HG02678 (cell line): ENCODE measurements around the gene AKAIN1.

Experiments used
- ATAC-seq: cut with Tn5 transposase; IDR thresholded peaks from one replicate; pipeline ENCODE4 v1.9.1; 2021; ENCODE audit warnings: mild to moderate bottlenecking, moderate library complexity; ENCODE audit not compliant: unreplicated experiment

Gene AKAIN1

GRCh38 chr18:5197032-5197434 lies at the start of gene AKAIN1:
AKAIN1 (minus strand) TSS chr18:5197257; CDS start chr18:5197053, 204 bp downstream.
- no peak for ATAC-seq

DNA sequence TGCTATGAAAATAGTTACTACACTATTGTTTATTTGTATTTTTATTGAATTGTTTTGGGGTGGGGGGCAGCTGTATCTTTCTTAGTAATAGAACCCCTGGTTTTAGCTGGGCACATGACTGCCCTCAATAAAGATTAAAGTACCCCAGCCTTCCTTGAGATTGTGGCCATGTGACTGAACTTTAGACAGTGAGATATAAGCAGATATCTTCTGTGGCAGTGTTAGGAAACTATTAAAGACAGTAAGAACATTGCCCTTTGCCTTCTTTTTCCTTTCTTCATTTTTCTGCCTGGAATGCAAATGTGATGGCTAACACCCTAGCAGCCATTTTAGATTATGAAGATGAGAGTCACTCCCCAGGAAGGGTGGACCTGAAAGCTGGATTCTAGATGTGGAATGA lies 47.9 kb upstream of the AKAIN1 start:
- ATAC-seq, result no peak

- no peak for ATAC-seq
These were observed 42.4 kb upstream of the AKAIN1 start for GRCh38 chr18:5239447-5239846.

DNA sequence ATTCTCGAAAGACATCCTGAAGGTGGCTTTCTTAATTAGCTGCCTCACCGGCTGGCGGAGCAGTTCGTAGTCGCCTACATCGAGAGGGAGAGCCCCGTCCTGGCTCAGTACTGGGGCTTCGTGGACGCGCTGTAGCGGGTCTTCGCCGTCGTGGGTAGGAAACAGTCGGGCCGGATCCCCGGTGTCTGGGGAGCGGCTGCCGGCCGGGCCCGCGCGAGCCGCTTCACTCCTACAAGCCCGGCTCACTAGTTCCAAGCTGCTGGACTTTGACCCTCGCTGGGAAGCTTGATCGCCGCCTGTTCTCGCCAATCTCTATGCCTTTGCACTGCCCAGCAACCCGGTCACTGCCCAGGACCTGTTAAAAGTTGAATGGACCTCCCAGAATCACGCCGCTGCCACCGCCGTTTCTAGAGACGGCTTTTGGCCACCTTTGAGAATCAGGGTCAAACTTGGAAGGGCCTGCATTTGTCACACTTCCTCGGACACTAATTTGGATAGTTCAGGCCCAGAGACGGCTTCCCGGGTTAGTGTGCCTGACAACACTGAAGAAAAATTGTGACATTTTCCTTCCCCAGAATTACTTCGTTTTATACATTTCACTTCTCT lies 41.4 kb upstream of the AKAIN1 start:
- ATAC-seq, result peak; percentile 35

GRCh38 chr18:5237723-5238370 lies 40.8 kb upstream of the AKAIN1 start:
- ATAC-seq, result peak; percentile 93

- ATAC-seq, result peak; percentile 32
These were observed 40.1 kb upstream of the AKAIN1 start for GRCh38 chr18:5237083-5237722.

DNA sequence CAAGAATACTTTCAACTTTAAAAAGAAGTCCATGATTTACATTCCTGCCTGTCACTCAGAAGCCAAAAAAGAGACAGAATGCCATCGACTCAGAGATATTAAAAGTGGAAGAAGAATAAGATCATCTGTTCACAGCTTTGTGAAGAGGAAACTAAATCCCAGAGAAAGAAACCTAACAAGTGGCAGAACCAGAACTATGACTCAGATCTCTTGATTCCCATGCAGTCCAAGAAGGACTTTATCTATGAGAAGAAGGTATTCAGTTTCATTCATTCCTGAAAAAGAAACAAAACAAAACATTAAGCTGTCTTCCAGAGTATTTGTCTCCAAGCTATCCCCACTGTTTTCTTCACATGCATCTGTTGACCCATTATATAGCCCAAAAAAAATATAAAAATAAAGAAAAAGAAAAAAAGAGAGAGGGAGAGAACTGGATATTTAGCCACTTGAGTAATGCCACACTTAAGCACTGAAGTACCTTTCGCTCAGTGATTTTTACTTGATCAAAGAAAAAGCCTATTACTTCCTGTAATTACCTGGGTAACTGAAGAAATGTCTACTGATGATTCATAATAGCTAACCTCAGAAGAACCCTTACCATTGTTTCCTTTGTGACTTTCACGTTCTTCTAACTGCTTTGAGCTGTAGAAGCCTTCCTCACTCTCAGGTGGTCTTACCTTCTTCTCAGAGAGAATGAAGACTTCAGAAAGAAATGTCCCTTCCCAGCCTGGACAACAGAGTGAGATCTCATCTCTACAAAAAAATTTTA lies 17.7 kb upstream of the AKAIN1 start:
- no peak for ATAC-seq

DNA sequence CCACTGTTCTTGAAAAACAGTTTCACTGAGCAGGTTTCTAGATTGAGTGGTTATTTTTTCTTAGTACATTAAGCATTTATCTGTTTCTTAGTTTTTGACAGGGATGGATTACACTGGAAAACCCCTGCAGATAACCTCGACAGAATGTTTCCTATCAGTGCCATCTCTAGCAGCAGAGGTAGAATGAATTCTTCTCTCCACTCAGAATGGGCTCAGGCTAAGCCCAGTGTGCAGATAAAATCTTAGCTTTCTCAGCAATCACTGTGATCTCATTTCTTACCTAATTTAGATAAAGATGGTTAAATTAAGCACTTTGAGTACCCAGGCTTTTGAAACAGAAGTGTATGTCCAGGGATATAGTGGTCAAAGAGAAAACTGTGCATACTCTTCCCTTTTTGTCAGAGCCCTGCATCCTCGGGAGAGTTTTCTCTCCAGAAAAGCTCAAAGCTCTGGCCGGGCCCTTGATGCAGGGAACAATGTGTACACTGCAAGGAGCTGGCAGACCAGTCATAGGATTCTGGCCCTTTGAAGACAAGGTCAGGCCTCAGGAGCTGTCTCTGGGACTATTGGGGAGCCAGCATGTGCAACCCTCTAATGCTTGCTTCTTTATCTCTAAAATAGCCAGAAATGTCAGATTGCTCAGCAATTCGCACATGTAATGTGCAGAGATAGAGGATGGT lies 10.6 kb upstream of the AKAIN1 start:
- ATAC-seq, result no peak

DNA sequence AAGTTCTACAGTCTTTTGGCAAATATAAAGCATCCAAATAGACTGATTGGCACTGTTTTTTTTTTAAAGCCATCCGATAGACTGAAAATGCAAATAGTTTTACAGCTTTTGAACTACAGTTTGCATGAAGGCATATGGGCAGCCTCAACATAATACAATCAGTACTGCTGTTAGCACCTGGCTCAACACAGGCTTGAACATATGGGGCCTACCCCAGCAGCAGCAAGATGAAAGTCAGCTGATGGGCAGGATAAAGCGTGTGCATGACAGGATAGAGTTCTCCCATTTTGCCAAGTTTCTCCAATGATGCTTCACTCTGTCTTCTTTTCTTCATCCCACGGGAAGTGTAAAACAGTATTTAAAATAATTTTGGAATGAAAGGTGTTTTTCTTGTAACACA lies 1.3 kb upstream of the AKAIN1 start:
- no peak for ATAC-seq

DNA sequence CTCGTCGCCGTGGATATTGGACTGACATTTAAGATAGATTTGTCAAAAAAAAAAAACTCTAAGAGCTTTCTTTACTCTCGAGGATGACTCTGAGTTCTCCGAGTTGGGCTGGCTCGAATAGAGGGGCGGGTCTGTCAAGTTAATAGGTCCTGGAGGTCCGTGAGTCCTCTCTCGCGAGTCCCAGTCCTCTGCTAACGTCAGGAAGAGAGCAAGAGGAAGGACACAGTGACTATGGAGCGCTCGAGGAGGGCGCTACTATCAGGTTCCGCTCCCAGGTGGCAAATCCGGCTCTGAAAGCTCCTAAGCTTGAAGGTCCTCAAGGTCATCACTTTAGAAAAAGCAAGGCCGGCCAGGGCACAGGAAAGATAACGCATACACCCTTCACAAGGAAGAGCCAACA lies 404 bp upstream of the AKAIN1 start:
- ATAC-seq, result no peak

GRCh38 chr18:5196253-5197031 lies 615 bp downstream of the AKAIN1 start:
- ATAC-seq, result no peak

DNA sequence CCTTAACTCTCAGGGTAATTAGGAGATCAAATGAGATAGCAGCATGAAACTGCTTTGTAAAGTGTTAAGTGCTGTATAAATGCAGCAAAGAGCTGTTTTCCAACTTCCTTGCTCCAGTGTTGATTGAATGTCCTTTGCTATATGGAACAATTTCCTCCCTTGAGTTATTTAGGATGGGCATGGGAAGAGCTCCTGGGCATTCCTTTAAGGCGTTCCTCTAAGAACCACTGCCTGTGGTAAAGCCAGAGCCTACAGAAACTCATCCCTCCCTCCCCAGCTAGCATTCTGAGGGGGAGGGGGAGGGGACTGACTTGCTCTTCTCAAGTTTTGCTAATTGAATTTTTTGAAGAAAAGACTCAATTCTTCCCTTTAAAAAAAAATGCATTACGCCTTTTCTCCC lies 1.4 kb downstream of the AKAIN1 start:
- ATAC-seq, result no peak

- no peak for ATAC-seq
These were observed 16.8 kb downstream of the AKAIN1 start for GRCh38 chr18:5180254-5180653.

DNA sequence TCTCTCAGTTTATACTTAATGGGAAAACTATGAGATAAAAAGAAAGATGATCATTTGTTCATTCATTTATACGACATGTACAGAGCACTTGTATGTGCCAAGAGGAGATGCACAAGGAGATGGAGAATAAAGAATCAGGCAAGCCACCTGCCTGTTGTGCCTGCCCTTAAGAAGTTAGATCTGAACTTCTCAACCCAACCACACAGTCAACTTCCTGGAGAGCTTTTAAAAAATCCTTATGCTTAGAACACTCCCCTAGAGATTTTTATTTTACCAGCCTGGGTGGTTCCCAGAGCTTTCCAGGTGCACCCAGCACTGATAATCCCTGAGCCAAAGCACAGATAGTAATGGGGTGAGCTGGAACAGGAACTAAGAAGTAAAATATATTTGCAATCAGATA lies 18.5 kb downstream of the AKAIN1 start:
- ATAC-seq, result no peak

DNA sequence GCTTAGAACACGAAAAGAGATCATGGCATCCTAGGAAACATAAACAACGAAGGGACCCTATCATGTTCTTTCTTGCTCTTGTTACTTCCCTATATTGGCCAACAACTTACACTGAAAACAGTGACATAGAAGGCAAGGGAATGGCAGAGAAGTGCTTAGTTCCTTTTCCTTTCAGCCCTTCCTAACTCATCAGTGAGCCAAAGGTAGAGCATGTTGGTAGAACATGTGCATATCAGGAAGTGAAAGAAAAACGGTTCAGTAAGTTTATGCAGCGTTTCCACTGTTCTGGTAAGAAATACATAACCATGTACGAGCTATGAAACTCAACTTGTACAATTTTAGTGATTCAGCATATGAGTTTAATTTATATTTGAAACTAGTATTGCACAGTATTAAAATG lies 21.7 kb downstream of the AKAIN1 start:
- ATAC-seq, result peak; percentile 93

- ATAC-seq, result no peak
These were observed 23.4 kb downstream of the AKAIN1 start for GRCh38 chr18:5173646-5174045.

DNA sequence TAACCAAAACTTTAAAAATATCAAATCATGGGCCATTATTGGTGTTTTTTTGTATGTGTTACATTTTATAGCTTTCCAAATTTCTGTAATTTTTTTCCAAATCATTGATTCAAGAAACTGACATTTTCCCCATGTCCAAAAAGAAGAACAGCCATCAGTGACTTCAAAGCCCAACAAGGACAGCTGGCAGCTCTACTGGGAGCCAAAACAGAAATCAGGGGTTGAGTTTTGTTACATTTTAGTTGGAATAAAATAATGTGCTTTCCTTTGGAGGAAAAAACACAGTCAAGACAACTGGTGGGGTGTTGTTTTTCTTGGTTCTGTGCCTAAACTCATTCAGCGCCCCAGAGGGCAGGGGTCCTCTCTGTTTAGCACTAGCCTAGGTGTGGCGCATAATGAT lies 23.8 kb downstream of the AKAIN1 start:
- ATAC-seq, result no peak

- ATAC-seq, result no peak
These were observed 29.2 kb downstream of the AKAIN1 start for GRCh38 chr18:5167831-5168230.

DNA sequence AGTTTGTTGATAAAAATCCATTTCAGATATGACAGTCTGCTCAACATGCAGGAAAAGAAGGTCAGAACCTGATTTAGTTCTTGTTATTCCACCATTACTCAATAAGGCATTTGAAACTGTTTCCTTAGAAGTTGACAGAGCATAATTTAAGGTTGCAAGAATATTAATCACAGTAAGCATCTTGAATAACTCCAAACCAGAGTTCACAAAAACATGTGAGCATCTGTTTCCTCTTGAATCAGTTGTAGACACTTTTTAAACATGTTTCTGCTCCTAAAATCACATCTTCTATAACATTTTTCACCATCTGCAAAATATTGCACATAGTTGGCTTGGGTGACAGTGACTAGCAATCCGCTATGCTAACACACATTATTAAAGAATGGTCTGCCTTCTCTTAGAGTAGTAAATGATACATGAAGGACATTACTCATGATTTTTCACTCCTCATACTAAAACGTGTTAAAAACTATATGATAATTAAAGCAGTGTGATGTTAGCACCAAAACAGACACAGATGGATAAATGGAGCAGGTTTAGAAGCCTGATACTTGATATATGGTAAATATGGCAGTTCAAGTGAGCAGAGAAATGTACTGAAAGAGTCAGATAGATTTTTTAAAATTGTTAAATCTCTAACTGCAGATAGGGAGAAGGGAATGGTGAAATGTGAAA lies 30.3 kb downstream of the AKAIN1 start:
- no peak for ATAC-seq

DNA sequence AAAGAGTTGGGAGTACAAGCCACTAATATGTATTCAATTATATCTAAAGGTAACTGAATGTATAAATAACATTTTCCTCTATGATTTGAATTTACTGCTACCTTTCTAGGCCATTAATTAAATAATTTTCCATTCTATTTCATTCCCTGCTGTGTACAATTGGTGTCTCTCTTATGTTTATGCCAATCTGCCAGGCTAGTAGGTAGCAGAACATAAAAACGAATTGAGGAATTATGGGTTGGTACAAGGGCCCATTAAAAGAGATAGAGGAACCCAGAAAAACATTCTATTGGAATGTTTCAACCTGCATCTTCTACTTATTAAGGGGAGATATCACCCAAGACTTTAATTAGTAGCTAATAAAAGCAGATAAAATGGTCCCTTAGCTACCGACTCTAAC lies 32.2 kb downstream of the AKAIN1 start:
- ATAC-seq, result no peak
